GM23338 (cell line): ENCODE results near the gene CFAP97. TPM values are rescaled to one million over a fixed set of nuclear protein-coding genes. Genes with fewer than 3 reads are reported as not detected.
A peak's percentile ranks its signal among the peaks of the same experiment; 100 is the strongest.

ENCODE experiments used
- ATAC-seq: fragments of 200-7000 bp; cut with Tn5 transposase; 3 replicates; pipeline ENCODE4 v1.9.1; 2020
- DNase-seq: peaks from one replicate; pipeline ENCODE4 v3.0.0-alpha.2; 2015; ENCODE audit warnings: low spot score
- H2AFZ ChIP-seq: fragments of 200-600 bp; sonication (generic); 2 replicates; pipeline ENCODE4 v1.8.0; 2016; ENCODE audit warnings: antibody characterized with exemption, mild to moderate bottlenecking, moderate library complexity
- H3F3A ChIP-seq: fragments of 200-600 bp; sonication (generic); replicated peaks from 2 replicates; pipeline ENCODE4 v1.8.0; 2017; ENCODE audit warnings: antibody characterized with exemption, mixed run types, low read depth
- H3K27ac ChIP-seq: fragments of 200-600 bp; sonication (generic); 2 replicates; pipeline ENCODE4 v1.6.1; 2016; ENCODE audit warnings: low read depth
- H3K27me3 ChIP-seq: fragments of 200-600 bp; sonication (generic); 2 replicates; pipeline ENCODE4 v1.8.0; 2016; ENCODE audit warnings: mild to moderate bottlenecking, mixed run types, moderate library complexity; ENCODE audit not compliant: insufficient read depth
- H3K36me3 ChIP-seq: fragments of 200-600 bp; sonication (generic); 2 replicates; pipeline ENCODE4 v1.8.0; 2016; ENCODE audit warnings: mild to moderate bottlenecking; ENCODE audit not compliant: insufficient read depth
- H3K4me1 ChIP-seq: fragments of 200-600 bp; sonication (generic); 2 replicates; pipeline ENCODE4 v1.8.0; 2016; ENCODE audit warnings: mild to moderate bottlenecking, moderate library complexity; ENCODE audit not compliant: insufficient read depth
- H3K4me2 ChIP-seq: fragments of 200-600 bp; sonication (generic); 2 replicates; pipeline ENCODE4 v1.7.1; 2017; ENCODE audit warnings: mixed run types
- H3K4me3 ChIP-seq: fragments of 200-600 bp; sonication (generic); 2 replicates; pipeline ENCODE4 v1.6.1; 2016; ENCODE audit warnings: mixed run types
- H3K79me2 ChIP-seq: fragments of 200-600 bp; sonication (generic); replicated peaks from 2 replicates; pipeline ENCODE4 v1.8.0; 2017; ENCODE audit warnings: mild to moderate bottlenecking; ENCODE audit not compliant: insufficient read depth
- H3K9me2 ChIP-seq: fragments of 200-600 bp; sonication (generic); 2 replicates; pipeline ENCODE4 v1.8.0; 2017; ENCODE audit not compliant: insufficient read depth
- H4K20me1 ChIP-seq: fragments of 200-600 bp; sonication (generic); replicated peaks from 2 replicates; pipeline ENCODE4 v1.8.0; 2017; ENCODE audit warnings: mild to moderate bottlenecking; ENCODE audit not compliant: insufficient read depth
- H3K27ac Mint-ChIP-seq: 2 replicates; pipeline ENCODE4 v1.8.0; 2020; ENCODE audit warnings: inconsistent platforms, mild to moderate bottlenecking, moderate library complexity, mixed read lengths
- H3K27me3 Mint-ChIP-seq: 3 replicates; pipeline ENCODE4 v1.8.0; 2022; ENCODE audit warnings: low read depth, mild to moderate bottlenecking, moderate library complexity, mixed read lengths, inconsistent platforms; ENCODE audit not compliant: insufficient read depth, poor library complexity
- H3K36me3 Mint-ChIP-seq: 3 replicates; pipeline ENCODE4 v1.8.0; 2021; ENCODE audit warnings: low read depth, mild to moderate bottlenecking, inconsistent platforms, moderate library complexity, mixed read lengths
- H3K4me1 Mint-ChIP-seq: 3 replicates; pipeline ENCODE4 v1.8.0; 2020; ENCODE audit warnings: mild to moderate bottlenecking, inconsistent platforms, mixed read lengths
- H3K4me3 Mint-ChIP-seq: 3 replicates; pipeline ENCODE4 v1.8.0; 2021; ENCODE audit warnings: moderate library complexity, mild to moderate bottlenecking, inconsistent platforms, mixed read lengths
- H3K9me3 Mint-ChIP-seq: 3 replicates; pipeline ENCODE4 v1.8.0; 2020; ENCODE audit warnings: moderate library complexity, mild to moderate bottlenecking, inconsistent platforms, mixed read lengths
- CREB1 ChIP-seq: fragments of 250-450 bp; sonication (Bioruptor Pico); IDR thresholded peaks from 2 replicates; pipeline ENCODE4 v1.5.0; 2020; ENCODE audit warnings: low read depth, mild to moderate bottlenecking, moderate library complexity
- CTCF ChIP-seq, 2 experiments: fragments of 200-600 bp in 1 of 2; sonication (generic) in 1 of 2; conservative IDR thresholded peaks; 2 replicates each; pipeline versions ENCODE4 v1.5.1 to v1.6.1; 2016 to 2017; ENCODE audit warnings: antibody characterized with exemption in 2 of 2, low read depth in 2 of 2, mild to moderate bottlenecking in 2 of 2, moderate library complexity in 1 of 2
- EZH2 ChIP-seq: fragments of 200-600 bp; sonication (generic); IDR thresholded peaks from one replicate; pipeline ENCODE4 v1.8.0; 2017; ENCODE audit warnings: antibody characterized with exemption, mild to moderate bottlenecking, low read depth; ENCODE audit not compliant: unreplicated experiment
- NANOG ChIP-seq: IDR thresholded peaks from 2 replicates; pipeline ENCODE4 v1.6.1; 2016; ENCODE audit warnings: antibody characterized with exemption, borderline replicate concordance
- REST ChIP-seq: IDR thresholded peaks from one replicate; pipeline ENCODE4 v1.6.1; 2018; ENCODE audit warnings: antibody characterized with exemption; ENCODE audit not compliant: unreplicated experiment
- STAT1 ChIP-seq: IDR thresholded peaks from one replicate; pipeline ENCODE4 v1.6.1; 2016; ENCODE audit warnings: antibody characterized with exemption; ENCODE audit not compliant: unreplicated experiment
- ZNF114 ChIP-seq: fragments of 250-450 bp; sonication (Bioruptor Pico); IDR thresholded peaks from 2 replicates; pipeline ENCODE4 v1.5.0; 2020; ENCODE audit warnings: mild to moderate bottlenecking, moderate library complexity
- ZNF462 ChIP-seq: fragments of 250-450 bp; sonication (Bioruptor Pico); IDR thresholded peaks from 2 replicates; pipeline ENCODE4 v1.5.0; 2020; ENCODE audit warnings: mild to moderate bottlenecking, moderate library complexity
- polyA plus RNA-seq: library from polyadenylated mRNA; unstranded; fragments of >200 nt; fragmentation: Nextera tagmentation; extraction: Ambion mirVana; gene quantifications from 2 replicates; pipeline ENCODE4 v1.2.1, GENCODE V29; 2016
- total RNA-seq: library from RNA; depleted of rRNA; stranded (reverse); fragments of >200 nt; shearing (Covaris generic); gene quantifications from 2 replicates; pipeline ENCODE4 v1.2.3, GENCODE V29; 2014

The CFAP97 gene
- total and polyA plus RNA-seq, 2 experiments from 2014 or later, result 37.7 to 73.3 TPM

GRCh38 chr4:185182239-185182638, 21.6 kb downstream of the CFAP97 start:
- peak overlapping the region; percentile 16; the same call in 1 of the 3 replicates for H3K4me3 Mint-ChIP-seq
- 0 out of 2 replicates have a peak, but pooled peaks cover 9% of the 10 kb centered on the region for H3K79me2 ChIP-seq
- peaks cover 26% of the 10 kb centered on the region for H3K4me1 ChIP-seq
- H3K27me3 Mint-ChIP-seq, result peaks cover 3% of the 10 kb centered on the region
- H3K27ac ChIP-seq, result no peak overlapping the region
- DNase-seq (peak; percentile 60), ATAC-seq (peak; percentile 25)
- peaks cover 29% of the 10 kb centered on the region for H3K4me1 Mint-ChIP-seq
- H3K4me2 ChIP-seq, result peak overlapping the region; percentile 12; the same call in 1 of the 2 replicates
- no peak overlapping the region; the same call in 1 of the 2 replicates for H3K27ac Mint-ChIP-seq
- no peaks in the 10 kb centered on the region for H3K36me3 ChIP-seq
- H3K27me3 ChIP-seq, result no peaks in the 10 kb centered on the region
- no peaks in the 10 kb centered on the region for H3F3A ChIP-seq
- no peak for TF ChIP-seq EZH2
- no peak for TF ChIP-seq CTCF (conservative IDR thresholded peaks at IDR 0.05; ENCODE audit: low read depth in 2 of 2)
- TF ChIP-seq STAT1, result no peak
- TF ChIP-seq ZNF114 (CRISPR knock-in tag), result no peak
- TF ChIP-seq NANOG, result no peak
- no peak for TF ChIP-seq CREB1 (CRISPR knock-in tag)
- TF ChIP-seq ZNF462 (CRISPR knock-in tag), result no peak
- TF ChIP-seq REST, result no peak
- H3K9me3 Mint-ChIP-seq, result no peaks in the 10 kb centered on the region
- no peaks in the 10 kb centered on the region for H3K9me2 ChIP-seq
- no peaks in the 10 kb centered on the region; the same call in 2 of the 3 replicates for H3K36me3 Mint-ChIP-seq
- H2AFZ ChIP-seq, result no peak overlapping the region
- no peak overlapping the region for H3K4me3 ChIP-seq
- H4K20me1 ChIP-seq, result no peaks in the 10 kb centered on the region
